ENCODE results near the gene SLC13A4. TPM values are rescaled to one million over a fixed set of nuclear protein-coding genes. Genes with fewer than 3 reads are reported as not detected.

Gene SLC13A4
- total RNA-seq, 1 experiment from 2014 or later = not detected

DNA sequence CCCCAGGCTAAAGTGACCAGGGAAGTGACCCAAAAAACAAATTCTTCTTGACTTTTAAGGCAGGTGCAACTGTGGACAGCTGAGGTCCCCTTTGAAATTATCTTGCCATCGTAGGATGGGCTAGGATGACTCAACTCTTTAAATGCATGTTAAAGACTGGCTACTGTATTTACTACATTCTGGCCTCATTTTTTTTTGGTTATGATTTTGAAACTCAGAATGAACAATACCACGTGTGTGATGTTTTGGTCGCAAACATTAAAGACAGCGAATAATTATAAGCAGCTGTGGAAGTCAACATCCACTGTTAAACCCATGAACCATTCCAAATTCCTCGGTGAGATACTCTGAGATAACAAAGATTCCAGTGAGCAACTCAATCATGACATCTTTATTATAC is 1.2 kb upstream of the SLC13A4 start:
- BruUV-seq (replicated peaks) = no TSS peak
- no peak for DNase-seq
- Mint-ChIP-seq H3K36me3 (ENCODE audit: insufficient read depth, unreplicated experiment) (no peaks in the 10 kb centered on the region), H3K4me1 (ENCODE audit: low read depth, unreplicated experiment) (no peaks in the 10 kb centered on the region), H3K27me3 (ENCODE audit: unreplicated experiment) (peaks cover 65% of the 10 kb centered on the region), H3K27ac (ENCODE audit: unreplicated experiment) (no peak overlapping the region), H3K9me3 (ENCODE audit: low read depth, unreplicated experiment) (no peaks in the 10 kb centered on the region), H3K4me3 (ENCODE audit: low read depth, unreplicated experiment) (no peak overlapping the region)
- CTCF ChIA-PET = no interaction called here
- intact Hi-C loops (cut with micrococcal nuclease; ENCODE audit: unreplicated experiment) = no loop called here
- TF ChIP-seq, protein P1, sequence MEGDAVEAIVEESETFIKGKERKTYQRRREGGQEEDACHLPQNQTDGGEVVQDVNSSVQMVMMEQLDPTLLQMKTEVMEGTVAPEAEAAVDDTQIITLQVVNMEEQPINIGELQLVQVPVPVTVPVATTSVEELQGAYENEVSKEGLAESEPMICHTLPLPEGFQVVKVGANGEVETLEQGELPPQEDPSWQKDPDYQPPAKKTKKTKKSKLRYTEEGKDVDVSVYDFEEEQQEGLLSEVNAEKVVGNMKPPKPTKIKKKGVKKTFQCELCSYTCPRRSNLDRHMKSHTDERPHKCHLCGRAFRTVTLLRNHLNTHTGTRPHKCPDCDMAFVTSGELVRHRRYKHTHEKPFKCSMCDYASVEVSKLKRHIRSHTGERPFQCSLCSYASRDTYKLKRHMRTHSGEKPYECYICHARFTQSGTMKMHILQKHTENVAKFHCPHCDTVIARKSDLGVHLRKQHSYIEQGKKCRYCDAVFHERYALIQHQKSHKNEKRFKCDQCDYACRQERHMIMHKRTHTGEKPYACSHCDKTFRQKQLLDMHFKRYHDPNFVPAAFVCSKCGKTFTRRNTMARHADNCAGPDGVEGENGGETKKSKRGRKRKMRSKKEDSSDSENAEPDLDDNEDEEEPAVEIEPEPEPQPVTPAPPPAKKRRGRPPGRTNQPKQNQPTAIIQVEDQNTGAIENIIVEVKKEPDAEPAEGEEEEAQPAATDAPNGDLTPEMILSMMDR (IDR thresholded peaks at IDR 0.05; ENCODE audit: unreplicated experiment) = no peak

DNA sequence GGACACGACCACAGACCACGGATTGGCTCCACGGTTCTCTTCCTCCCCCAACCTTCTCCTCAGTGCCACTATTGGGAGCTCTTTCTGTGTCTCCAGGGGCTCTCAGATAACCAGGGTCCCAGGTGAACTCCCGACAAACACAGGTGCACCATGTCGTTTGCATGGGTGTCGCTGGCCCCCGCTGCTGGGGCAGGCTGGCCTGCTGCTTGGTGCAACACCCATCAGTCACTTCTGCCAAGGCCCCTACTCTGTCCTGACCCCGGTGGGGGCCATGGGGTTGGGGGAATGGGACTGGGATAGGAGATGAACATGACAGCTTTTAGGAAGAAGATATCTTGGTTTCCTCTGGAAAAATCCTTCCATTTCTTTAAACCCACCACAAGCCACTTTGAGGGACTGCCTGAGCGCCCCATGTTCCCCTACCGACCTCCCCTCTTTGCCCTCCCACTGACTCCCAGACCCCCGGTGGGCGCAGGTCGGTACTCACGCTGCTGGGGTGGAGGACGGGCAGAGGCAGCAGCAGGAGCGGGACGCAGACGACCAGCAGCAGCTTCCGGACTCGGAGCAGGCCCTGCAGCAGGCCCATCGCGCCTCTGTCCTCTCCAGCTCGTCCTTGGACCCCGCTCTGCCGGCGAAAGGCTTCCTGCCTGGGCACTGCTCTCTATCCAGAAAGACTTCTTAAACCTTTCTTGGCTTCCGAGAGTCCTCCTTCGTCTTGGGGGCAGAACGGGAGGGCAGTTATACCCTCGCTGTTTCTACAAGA is 894 bp downstream of the SLC13A4 start:
- intact Hi-C loops (cut with micrococcal nuclease; ENCODE audit: unreplicated experiment) = no loop called here
- H3K4me1 Mint-ChIP-seq (ENCODE audit: low read depth, unreplicated experiment) = no peaks in the 10 kb centered on the region
- no peak overlapping the region for H3K4me3 Mint-ChIP-seq (ENCODE audit: low read depth, unreplicated experiment)
- DNase-seq = no peak
- peaks cover 86% of the 10 kb centered on the region for H3K27me3 Mint-ChIP-seq (ENCODE audit: unreplicated experiment)
- H3K9me3 Mint-ChIP-seq (ENCODE audit: low read depth, unreplicated experiment) = no peaks in the 10 kb centered on the region
- H3K27ac Mint-ChIP-seq (ENCODE audit: unreplicated experiment) = no peak overlapping the region
- no peaks in the 10 kb centered on the region for H3K36me3 Mint-ChIP-seq (ENCODE audit: insufficient read depth, unreplicated experiment)
- CTCF ChIA-PET = no interaction called here
- TF ChIP-seq, protein P1 (IDR thresholded peaks at IDR 0.05; ENCODE audit: unreplicated experiment) = no peak
- BruUV-seq (replicated peaks) = no TSS peak

DNA sequence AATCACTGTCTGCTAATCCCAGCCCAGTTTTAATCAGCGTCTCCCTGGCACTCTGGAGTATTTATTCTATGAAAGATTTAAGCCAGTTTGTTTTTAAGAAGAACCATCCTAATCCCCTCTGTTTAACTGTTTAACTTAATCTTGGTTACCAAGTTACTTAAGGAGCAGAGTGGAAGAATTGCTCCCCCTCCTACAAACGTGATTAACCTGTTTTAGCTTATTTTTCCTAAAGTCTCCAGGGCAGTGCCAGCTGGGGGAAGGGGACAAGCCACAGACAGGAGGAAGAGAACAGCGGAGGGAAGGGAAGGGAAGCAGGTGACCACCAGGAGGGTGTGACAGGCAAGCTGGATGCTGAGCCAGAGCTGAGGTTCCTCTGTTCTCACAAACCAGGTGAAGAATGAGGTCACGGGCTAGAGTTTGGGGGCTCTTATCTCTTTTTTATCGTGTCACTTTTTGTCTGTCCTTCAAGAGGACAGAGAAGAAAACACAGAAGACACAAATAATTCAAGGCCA is 1.7 kb downstream of the SLC13A4 start:
- no peaks in the 10 kb centered on the region for H3K36me3 Mint-ChIP-seq (ENCODE audit: insufficient read depth, unreplicated experiment)
- no peak overlapping the region for H3K27ac Mint-ChIP-seq (ENCODE audit: unreplicated experiment)
- BruUV-seq (replicated peaks) = no TSS peak

DNA sequence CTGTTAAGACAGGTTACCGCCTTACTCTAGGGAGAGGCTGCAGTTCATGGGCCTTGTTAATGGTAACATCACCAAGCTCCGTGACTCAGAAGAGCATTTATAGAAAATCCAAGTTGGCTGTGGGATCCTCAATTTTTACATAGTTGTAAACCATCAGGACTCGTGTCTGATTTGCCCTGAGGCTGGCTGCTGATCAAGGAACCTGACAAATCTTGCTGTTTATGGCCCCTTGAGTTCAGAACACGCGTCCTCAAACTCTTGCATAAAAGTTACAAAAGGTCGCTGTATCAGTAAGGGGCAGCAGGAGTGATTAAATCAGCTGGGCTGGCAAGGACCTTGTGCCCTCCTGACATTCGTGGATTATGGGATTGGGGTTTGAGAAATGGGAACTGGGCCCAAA is 4.6 kb downstream of the SLC13A4 start:
- TF ChIP-seq, protein P1 (IDR thresholded peaks at IDR 0.05; ENCODE audit: unreplicated experiment) = no peak
- no peak overlapping the region for H3K27ac Mint-ChIP-seq (ENCODE audit: unreplicated experiment)
- H3K4me1 Mint-ChIP-seq (ENCODE audit: low read depth, unreplicated experiment) = no peaks in the 10 kb centered on the region
- H3K36me3 Mint-ChIP-seq (ENCODE audit: insufficient read depth, unreplicated experiment) = no peaks in the 10 kb centered on the region
- no peak for DNase-seq
- no peak overlapping the region for H3K4me3 Mint-ChIP-seq (ENCODE audit: low read depth, unreplicated experiment)
- CTCF ChIA-PET = no interaction called here
- no peaks in the 10 kb centered on the region for H3K9me3 Mint-ChIP-seq (ENCODE audit: low read depth, unreplicated experiment)
- BruUV-seq (replicated peaks) = no TSS peak
- H3K27me3 Mint-ChIP-seq (ENCODE audit: unreplicated experiment) = peaks cover 90% of the 10 kb centered on the region
- intact Hi-C loops (cut with micrococcal nuclease; ENCODE audit: unreplicated experiment) = no loop called here

More for the DNA sequence above, 1.7 kb downstream of the SLC13A4 start:
- intact Hi-C loops (cut with micrococcal nuclease; ENCODE audit: unreplicated experiment) = no loop called here
- TF ChIP-seq, protein P1 (IDR thresholded peaks at IDR 0.05; ENCODE audit: unreplicated experiment) = no peak
- Mint-ChIP-seq H3K9me3 (ENCODE audit: low read depth, unreplicated experiment) (no peaks in the 10 kb centered on the region), H3K27me3 (ENCODE audit: unreplicated experiment) (peaks cover 87% of the 10 kb centered on the region), H3K4me3 (ENCODE audit: low read depth, unreplicated experiment) (no peak overlapping the region), H3K4me1 (ENCODE audit: low read depth, unreplicated experiment) (no peaks in the 10 kb centered on the region)
- no peak for DNase-seq
- CTCF ChIA-PET = no interaction called here

All from Calu3 (cell line).